Occipital lobe (tissue), 3 donors: ENCODE results near the gene NGB. TPM values are rescaled to one million over a fixed set of nuclear protein-coding genes. Genes with fewer than 3 reads are reported as not detected.

Experiments used
- DNase-seq: peaks from one replicate; lab custom pipeline; 2025; lab: John Stamatoyannopoulos, UW
- small RNA-seq: library from RNA; depleted of rRNA; stranded (forward); fragments of <200 nt; gene quantifications from one replicate; pipeline ENCODE3, GENCODE V24; 2014
- total RNA-seq: library from RNA; depleted of rRNA; stranded (reverse); fragments of >200 nt; gene quantifications from one replicate; pipeline ENCODE4 v1.2.3, GENCODE V29; 2014

The NGB gene
- total RNA-seq, 1 donor from 2014 or later: 4.1 TPM

DNA sequence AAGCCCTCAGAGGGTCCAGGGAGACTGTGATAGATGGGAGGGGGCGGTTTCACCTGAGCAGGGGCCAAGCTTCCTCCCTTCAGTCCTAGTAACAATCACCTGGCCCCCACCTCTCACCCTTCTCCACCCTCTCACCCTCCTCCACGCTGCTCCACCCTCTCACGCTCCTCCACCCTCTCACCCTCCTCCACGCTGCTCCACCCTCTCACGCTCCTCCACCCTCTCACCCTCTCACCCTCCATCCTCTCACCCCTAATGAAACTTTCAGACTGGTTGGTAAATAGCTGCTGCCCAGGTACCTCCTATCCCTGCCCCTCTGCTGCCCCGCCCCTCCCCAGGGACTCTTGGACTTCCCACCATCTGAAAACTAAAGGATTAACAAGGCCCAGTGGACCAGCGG, 34.2 kb downstream of the NGB start:
- DNase-seq: no peak

- DNase-seq: no peak
Measured at GRCh38 chr14:77231721-77232120, 39.3 kb downstream of the NGB start.

DNA sequence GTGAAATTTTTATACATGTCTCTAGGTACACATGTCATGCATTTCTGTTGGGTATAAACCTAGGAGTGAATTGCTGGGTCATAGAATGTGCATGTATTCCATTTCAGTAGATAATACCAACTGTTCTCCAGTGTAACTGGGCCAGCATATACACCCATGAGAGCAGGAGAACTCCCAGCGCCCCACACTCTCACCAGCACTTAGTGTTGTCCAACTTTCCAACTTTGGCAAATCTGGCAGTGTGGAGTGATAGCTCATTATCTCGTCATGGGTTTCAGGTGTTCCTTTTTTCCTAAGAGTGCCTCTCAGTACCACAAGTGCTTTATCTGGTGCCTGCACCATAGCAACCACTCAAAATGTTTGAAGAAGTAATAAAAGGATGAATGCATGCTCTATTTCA, 40.1 kb downstream of the NGB start:
- DNase-seq: no peak

DNA sequence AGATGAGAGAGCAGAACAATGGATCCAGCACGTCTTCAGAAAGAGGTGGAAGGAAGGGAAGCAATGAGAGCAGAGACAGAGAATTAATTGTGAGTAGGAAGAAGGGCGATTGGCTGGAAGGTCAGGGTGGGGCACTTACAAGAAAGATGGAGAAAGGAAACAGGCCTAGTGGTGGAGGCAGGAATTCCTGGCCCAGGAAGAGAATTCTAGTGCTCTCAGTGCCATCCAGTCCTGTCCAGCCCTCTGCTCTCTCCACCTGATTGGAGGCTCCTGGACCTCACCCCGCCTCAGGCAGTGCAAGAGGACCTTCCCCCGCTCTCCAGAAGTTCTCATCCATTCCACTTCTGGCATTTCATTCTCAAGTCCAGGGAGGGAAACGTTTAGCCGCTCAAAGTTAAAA, 43.0 kb downstream of the NGB start:
- DNase-seq: no peak

- DNase-seq: no peak
Measured at GRCh38 chr14:77225892-77226557, 45.0 kb downstream of the NGB start.

DNA sequence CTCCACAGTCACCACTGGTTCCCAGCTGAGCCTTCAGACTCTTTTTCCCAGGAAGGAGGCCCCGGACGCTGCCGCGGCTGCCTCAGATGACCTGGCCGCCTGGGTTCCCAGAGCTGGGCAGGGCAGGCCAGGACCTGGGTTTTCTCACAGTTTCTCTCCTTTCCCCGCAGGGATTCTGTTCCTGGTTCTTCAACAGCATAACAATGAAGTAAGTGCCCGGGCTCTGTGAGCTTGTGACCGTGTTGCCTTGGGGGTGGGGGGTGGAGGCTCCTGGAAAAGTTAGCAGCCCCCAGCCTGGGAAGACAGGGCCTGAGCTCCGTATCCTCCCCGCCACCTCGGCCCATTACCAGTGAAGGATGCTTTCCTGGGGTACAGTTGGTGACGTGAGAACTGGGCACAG, 45.8 kb downstream of the NGB start:
- DNase-seq: no peak

GRCh38 chr14:77224212-77224611, 46.8 kb downstream of the NGB start:
- DNase-seq: no peak

- DNase-seq: no peak
Measured at GRCh38 chr14:77222546-77223225, 48.3 kb downstream of the NGB start.

DNA sequence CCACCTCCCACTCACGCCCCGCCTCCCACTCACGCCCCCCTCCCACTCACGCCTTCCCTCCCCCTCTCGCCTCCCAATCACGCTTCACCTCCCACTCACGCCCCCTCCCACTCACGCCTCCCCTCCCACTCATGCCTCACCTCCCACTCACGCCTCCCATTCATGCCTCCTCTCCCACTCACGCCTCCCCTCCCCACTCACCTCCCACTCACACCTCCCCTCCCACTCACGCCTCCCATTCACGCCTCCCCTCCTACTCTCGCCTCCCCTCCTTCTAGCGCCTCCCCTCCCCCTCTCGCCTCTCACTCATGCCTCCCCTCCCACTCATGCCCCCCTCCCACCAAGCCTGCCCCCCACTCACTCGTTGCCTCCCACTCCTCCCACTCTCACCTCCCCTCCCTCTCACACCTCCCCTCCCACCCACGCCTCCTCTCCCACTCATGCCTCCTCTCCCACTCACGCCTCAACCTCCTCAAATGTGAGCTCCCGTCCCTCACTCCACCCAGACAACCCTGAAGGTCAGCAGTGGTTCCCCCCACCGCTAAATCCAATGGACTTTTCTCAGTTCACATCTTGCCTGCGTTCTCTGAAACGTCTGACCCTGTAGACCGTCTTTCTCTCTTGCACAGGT, 49.6 kb downstream of the NGB start:
- DNase-seq: no peak

GRCh38 chr14:77220246-77221017, 50.6 kb downstream of the NGB start:
- no peak for DNase-seq

- no peak for DNase-seq
Measured at GRCh38 chr14:77219591-77219990, 51.4 kb downstream of the NGB start.

- DNase-seq: no peak
Measured at GRCh38 chr14:77217551-77217950, 53.5 kb downstream of the NGB start.

Small RNA genes lying within 50 kb of the gene (small RNA-seq; reads per million reads assigned to genes)
- not detected for gene MIR1260A

Other genes starting within 250 kb of the NGB start
- 72.7 TPM for gene IRF2BPL, start 242.5 kb downstream of the NGB start, total RNA-seq
- 44.5 TPM for gene CIPC, start 172.9 kb downstream of the NGB start, total RNA-seq
- gene ZDHHC22, start 129.4 kb downstream of the NGB start, total RNA-seq: 12.0 TPM
- 10.8 TPM for gene TMEM63C, start 89.4 kb downstream of the NGB start, total RNA-seq
- 11.5 TPM for gene POMT2, start 49.7 kb upstream of the NGB start, total RNA-seq
- 6.7 TPM for gene GSTZ1, start 49.8 kb upstream of the NGB start, total RNA-seq
- 27.6 TPM for gene TMED8, start 105.9 kb upstream of the NGB start, total RNA-seq
- gene SAMD15, start 106.2 kb upstream of the NGB start, total RNA-seq: 8.1 TPM
- gene NOXRED1, start 152.3 kb upstream of the NGB start, total RNA-seq: 0.16 TPM
- gene VIPAS39, start 186.4 kb upstream of the NGB start, total RNA-seq: 30.6 TPM
- 79.1 TPM for gene AHSA1, start 186.9 kb upstream of the NGB start, total RNA-seq
- gene ISM2, start 227.6 kb upstream of the NGB start, total RNA-seq: 0.78 TPM